ENCODE measurements around the gene TIFAB.

TIFAB gene

GRCh38 chr5:135487037-135487395, 34.9 kb upstream of the TIFAB start:
- no peaks in the 10 kb centered on the region for H3K9me3 Mint-ChIP-seq
- H3K27me3 Mint-ChIP-seq: peaks cover 72% of the 10 kb centered on the region
- no peak overlapping the region for H3K4me3 Mint-ChIP-seq
- no peak overlapping the region for H3K27ac Mint-ChIP-seq
- no peak for DNase-seq
- peaks cover 35% of the 10 kb centered on the region for H3K4me1 Mint-ChIP-seq
- ATAC-seq: no peak

- peaks cover 65% of the 10 kb centered on the region for H3K27me3 Mint-ChIP-seq
- ATAC-seq: no peak
- no peak overlapping the region for H3K27ac Mint-ChIP-seq
- no peaks in the 10 kb centered on the region for H3K9me3 Mint-ChIP-seq
- no peak overlapping the region for H3K4me3 Mint-ChIP-seq
- DNase-seq: no peak
- H3K4me1 Mint-ChIP-seq: peaks cover 35% of the 10 kb centered on the region
Observed at GRCh38 chr5:135486131-135487036, 34.2 kb upstream of the TIFAB start.

- ATAC-seq: no peak
- Mint-ChIP-seq H3K27ac (no peak overlapping the region), H3K4me1 (peaks cover 18% of the 10 kb centered on the region), H3K27me3 (peaks cover 51% of the 10 kb centered on the region), H3K9me3 (no peaks in the 10 kb centered on the region), H3K4me3 (no peak overlapping the region)
- DNase-seq: no peak
Observed at GRCh38 chr5:135484674-135485086, 32.5 kb upstream of the TIFAB start.

- no peak overlapping the region for H3K27ac Mint-ChIP-seq
- H3K9me3 Mint-ChIP-seq: no peaks in the 10 kb centered on the region
- DNase-seq (no peak), ATAC-seq (no peak)
- peaks cover 4% of the 10 kb centered on the region for H3K4me1 Mint-ChIP-seq
- no peak overlapping the region for H3K4me3 Mint-ChIP-seq
- H3K27me3 Mint-ChIP-seq: peaks cover 42% of the 10 kb centered on the region
Observed at GRCh38 chr5:135483254-135483653, 31.1 kb upstream of the TIFAB start.

GRCh38 chr5:135482381-135482933, 30.3 kb upstream of the TIFAB start:
- H3K27ac Mint-ChIP-seq: no peak overlapping the region
- ATAC-seq: no peak
- no peak overlapping the region for H3K4me3 Mint-ChIP-seq
- H3K4me1 Mint-ChIP-seq: no peaks in the 10 kb centered on the region
- peaks cover 34% of the 10 kb centered on the region for H3K27me3 Mint-ChIP-seq
- DNase-seq: no peak
- no peaks in the 10 kb centered on the region for H3K9me3 Mint-ChIP-seq

GRCh38 chr5:135481909-135482311, 29.8 kb upstream of the TIFAB start:
- Mint-ChIP-seq H3K4me3 (no peak overlapping the region), H3K9me3 (no peaks in the 10 kb centered on the region), H3K27me3 (peaks cover 31% of the 10 kb centered on the region), H3K4me1 (no peaks in the 10 kb centered on the region), H3K27ac (no peak overlapping the region)
- DNase-seq (no peak), ATAC-seq (no peak)

GRCh38 chr5:135481387-135481786, 29.2 kb upstream of the TIFAB start:
- no peak overlapping the region for H3K4me3 Mint-ChIP-seq
- ATAC-seq: no peak
- no peaks in the 10 kb centered on the region for H3K9me3 Mint-ChIP-seq
- H3K27me3 Mint-ChIP-seq: peaks cover 31% of the 10 kb centered on the region
- no peaks in the 10 kb centered on the region for H3K4me1 Mint-ChIP-seq
- DNase-seq: no peak
- H3K27ac Mint-ChIP-seq: no peak overlapping the region

GRCh38 chr5:135480511-135480910, 28.4 kb upstream of the TIFAB start:
- Mint-ChIP-seq H3K4me3 (no peak overlapping the region), H3K4me1 (no peaks in the 10 kb centered on the region), H3K27ac (no peak overlapping the region), H3K27me3 (peaks cover 27% of the 10 kb centered on the region), H3K9me3 (no peaks in the 10 kb centered on the region)
- no peak for ATAC-seq
- DNase-seq: no peak

GRCh38 chr5:135478938-135479337, 26.8 kb upstream of the TIFAB start:
- DNase-seq (no peak), ATAC-seq (no peak)
- no peaks in the 10 kb centered on the region for H3K9me3 Mint-ChIP-seq
- H3K4me3 Mint-ChIP-seq: no peak overlapping the region
- no peak overlapping the region for H3K27ac Mint-ChIP-seq
- H3K4me1 Mint-ChIP-seq: no peaks in the 10 kb centered on the region
- H3K27me3 Mint-ChIP-seq: peaks cover 25% of the 10 kb centered on the region

GRCh38 chr5:135477613-135478066, 25.5 kb upstream of the TIFAB start:
- H3K9me3 Mint-ChIP-seq: no peaks in the 10 kb centered on the region
- no peak overlapping the region for H3K4me3 Mint-ChIP-seq
- H3K4me1 Mint-ChIP-seq: no peaks in the 10 kb centered on the region
- no peak overlapping the region for H3K27ac Mint-ChIP-seq
- ATAC-seq (peak; percentile 27), DNase-seq (no peak)
- peaks cover 31% of the 10 kb centered on the region for H3K27me3 Mint-ChIP-seq

GRCh38 chr5:135476615-135477581, 24.7 kb upstream of the TIFAB start:
- peaks cover 31% of the 10 kb centered on the region for H3K27me3 Mint-ChIP-seq
- no peak overlapping the region for H3K27ac Mint-ChIP-seq
- H3K4me1 Mint-ChIP-seq: no peaks in the 10 kb centered on the region
- no peaks in the 10 kb centered on the region for H3K9me3 Mint-ChIP-seq
- no peak overlapping the region for H3K4me3 Mint-ChIP-seq
- ATAC-seq (no peak), DNase-seq (no peak)

GRCh38 chr5:135473956-135474670, 22.0 kb upstream of the TIFAB start:
- H3K9me3 Mint-ChIP-seq: no peaks in the 10 kb centered on the region
- no peak overlapping the region for H3K4me3 Mint-ChIP-seq
- no peak overlapping the region for H3K27ac Mint-ChIP-seq
- DNase-seq: no peak
- no peak for ATAC-seq
- H3K27me3 Mint-ChIP-seq: peaks cover 44% of the 10 kb centered on the region
- no peaks in the 10 kb centered on the region for H3K4me1 Mint-ChIP-seq

GRCh38 chr5:135472141-135472540, 20.0 kb upstream of the TIFAB start:
- ATAC-seq (no peak), DNase-seq (no peak)
- Mint-ChIP-seq H3K4me1 (no peaks in the 10 kb centered on the region), H3K9me3 (no peaks in the 10 kb centered on the region), H3K27ac (peak overlapping the region in 1 of 2 donors; percentile 4), H3K4me3 (no peak overlapping the region), H3K27me3 (peaks cover 60% of the 10 kb centered on the region)

GRCh38 chr5:135471726-135472125, 19.6 kb upstream of the TIFAB start:
- no peaks in the 10 kb centered on the region for H3K9me3 Mint-ChIP-seq
- no peak for DNase-seq
- H3K4me1 Mint-ChIP-seq: no peaks in the 10 kb centered on the region
- H3K27me3 Mint-ChIP-seq: peaks cover 60% of the 10 kb centered on the region
- H3K27ac Mint-ChIP-seq: no peak overlapping the region
- ATAC-seq: no peak
- H3K4me3 Mint-ChIP-seq: no peak overlapping the region

- DNase-seq (no peak), ATAC-seq (no peak)
- Mint-ChIP-seq H3K27ac (no peak overlapping the region), H3K4me1 (peaks cover 8% of the 10 kb centered on the region), H3K9me3 (no peaks in the 10 kb centered on the region), H3K4me3 (no peak overlapping the region), H3K27me3 (peaks cover 66% of the 10 kb centered on the region)
Observed at GRCh38 chr5:135469911-135470310, 17.8 kb upstream of the TIFAB start.
